ENCODE measurements around the gene EXOSC10.

DNA sequence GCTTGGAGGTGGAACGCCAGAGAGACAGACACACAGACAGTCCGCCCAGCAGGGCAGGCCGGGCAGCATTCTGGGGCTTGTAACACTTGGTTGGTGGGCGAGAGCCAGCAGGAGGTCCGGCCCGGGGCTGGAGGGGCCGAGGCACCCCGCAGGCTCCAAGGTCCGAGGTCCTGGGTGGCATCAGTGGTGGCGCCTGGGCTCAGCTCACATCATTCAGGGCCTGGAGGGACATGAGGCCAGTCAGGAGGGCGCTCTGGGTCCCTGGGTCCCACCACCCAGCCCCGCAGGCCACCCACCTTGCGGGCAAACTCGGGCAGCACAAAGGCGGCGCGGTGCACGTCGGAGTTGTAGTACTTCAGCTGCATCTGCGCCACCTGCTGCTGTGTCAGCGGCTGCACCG lies 45.0 kb downstream of the EXOSC10 start:
- TF ChIP-seq, protein P1, sequence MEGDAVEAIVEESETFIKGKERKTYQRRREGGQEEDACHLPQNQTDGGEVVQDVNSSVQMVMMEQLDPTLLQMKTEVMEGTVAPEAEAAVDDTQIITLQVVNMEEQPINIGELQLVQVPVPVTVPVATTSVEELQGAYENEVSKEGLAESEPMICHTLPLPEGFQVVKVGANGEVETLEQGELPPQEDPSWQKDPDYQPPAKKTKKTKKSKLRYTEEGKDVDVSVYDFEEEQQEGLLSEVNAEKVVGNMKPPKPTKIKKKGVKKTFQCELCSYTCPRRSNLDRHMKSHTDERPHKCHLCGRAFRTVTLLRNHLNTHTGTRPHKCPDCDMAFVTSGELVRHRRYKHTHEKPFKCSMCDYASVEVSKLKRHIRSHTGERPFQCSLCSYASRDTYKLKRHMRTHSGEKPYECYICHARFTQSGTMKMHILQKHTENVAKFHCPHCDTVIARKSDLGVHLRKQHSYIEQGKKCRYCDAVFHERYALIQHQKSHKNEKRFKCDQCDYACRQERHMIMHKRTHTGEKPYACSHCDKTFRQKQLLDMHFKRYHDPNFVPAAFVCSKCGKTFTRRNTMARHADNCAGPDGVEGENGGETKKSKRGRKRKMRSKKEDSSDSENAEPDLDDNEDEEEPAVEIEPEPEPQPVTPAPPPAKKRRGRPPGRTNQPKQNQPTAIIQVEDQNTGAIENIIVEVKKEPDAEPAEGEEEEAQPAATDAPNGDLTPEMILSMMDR (IDR thresholded peaks at IDR 0.05) = no peak
- TF ChIP-seq POLR2A (IDR thresholded peaks at IDR 0.05) = no peak

Data from body of pancreas (tissue), 4 donors.